C4-2B (cell line): Measurements from ENCODE around the gene SCGB1D1.

ENCODE experiments used
- ZFX ChIP-seq: fragments of 450-650 bp; IDR thresholded peaks from 2 replicates; pipeline ENCODE4 v1.6.1; 2017
- TF ChIP-seq, protein P1 (sequence below): fragments of 450-650 bp; conservative IDR thresholded peaks from 2 replicates; pipeline ENCODE4 v1.5.1; 2017; ENCODE audit warnings: mild to moderate bottlenecking

DNA sequence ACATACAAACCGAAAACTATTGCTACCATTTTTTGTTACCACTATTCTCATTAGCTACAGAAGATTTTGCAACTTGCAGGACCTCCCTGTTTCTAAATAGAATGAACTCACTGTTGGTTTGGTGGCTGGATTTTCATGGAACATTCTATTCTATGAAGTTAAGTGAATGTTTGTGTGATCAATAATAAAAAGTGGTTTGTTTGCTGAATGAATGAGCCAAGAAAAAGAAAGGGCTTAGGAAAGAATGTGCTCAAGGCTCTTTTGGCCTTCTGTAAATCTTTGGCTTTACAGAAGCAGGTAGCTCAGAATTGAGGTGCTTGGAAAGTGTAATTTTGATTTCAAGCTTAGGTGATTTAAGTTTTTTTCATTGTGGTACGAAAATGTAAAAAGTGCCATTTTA lies 46.2 kb downstream of the SCGB1D1 start:
- TF ChIP-seq, protein P1, sequence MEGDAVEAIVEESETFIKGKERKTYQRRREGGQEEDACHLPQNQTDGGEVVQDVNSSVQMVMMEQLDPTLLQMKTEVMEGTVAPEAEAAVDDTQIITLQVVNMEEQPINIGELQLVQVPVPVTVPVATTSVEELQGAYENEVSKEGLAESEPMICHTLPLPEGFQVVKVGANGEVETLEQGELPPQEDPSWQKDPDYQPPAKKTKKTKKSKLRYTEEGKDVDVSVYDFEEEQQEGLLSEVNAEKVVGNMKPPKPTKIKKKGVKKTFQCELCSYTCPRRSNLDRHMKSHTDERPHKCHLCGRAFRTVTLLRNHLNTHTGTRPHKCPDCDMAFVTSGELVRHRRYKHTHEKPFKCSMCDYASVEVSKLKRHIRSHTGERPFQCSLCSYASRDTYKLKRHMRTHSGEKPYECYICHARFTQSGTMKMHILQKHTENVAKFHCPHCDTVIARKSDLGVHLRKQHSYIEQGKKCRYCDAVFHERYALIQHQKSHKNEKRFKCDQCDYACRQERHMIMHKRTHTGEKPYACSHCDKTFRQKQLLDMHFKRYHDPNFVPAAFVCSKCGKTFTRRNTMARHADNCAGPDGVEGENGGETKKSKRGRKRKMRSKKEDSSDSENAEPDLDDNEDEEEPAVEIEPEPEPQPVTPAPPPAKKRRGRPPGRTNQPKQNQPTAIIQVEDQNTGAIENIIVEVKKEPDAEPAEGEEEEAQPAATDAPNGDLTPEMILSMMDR = no peak
- TF ChIP-seq ZFX = no peak
